K562 (cell line): ENCODE data around the gene CTDSPL. TPM values are rescaled to one million over a fixed set of nuclear protein-coding genes. Genes with fewer than 3 reads are reported as not detected.

ENCODE experiments used
- BACH1 ChIP-seq: fragments of 200-800 bp; sonication (Bioruptor generic); IDR thresholded peaks from 2 replicates; pipeline ENCODE4 v1.6.1; 2016; ENCODE audit warnings: missing genetic modification characterization, missing compliant biosample characterization
- CBFB ChIP-seq: sonication (generic); formaldehyde crosslinking; IDR thresholded peaks from 2 replicates; pipeline ENCODE4 v1.4.0; 2020; ENCODE audit warnings: mild to moderate bottlenecking, missing genetic modification reagents
- CHD2 ChIP-seq: IDR thresholded peaks from 2 replicates; pipeline ENCODE4 v1.6.1; 2011; ENCODE audit warnings: low read depth, low read length
- E2F5 ChIP-seq: sonication (generic); formaldehyde crosslinking; IDR thresholded peaks from 2 replicates; pipeline ENCODE4 v1.8.0; 2022; ENCODE audit warnings: mild to moderate bottlenecking, missing genetic modification reagents
- JUND ChIP-seq, 2 experiments: IDR thresholded peaks; 2 replicates in 1 of 2; 3 replicates in 1 of 2; pipeline ENCODE4 v1.6.1; 2011; ENCODE audit warnings: borderline replicate concordance in 2 of 2, low read depth in 2 of 2, low read length in 2 of 2, improper control_type of control experiment in 1 of 2, missing biosample characterization in 1 of 2, missing genetic modification characterization in 1 of 2, missing genetic modification reagents in 1 of 2
- MEIS2 ChIP-seq: fragments of 450-650 bp; IDR thresholded peaks from 2 replicates; pipeline ENCODE4 v1.6.1; 2014; ENCODE audit warnings: mild to moderate bottlenecking; ENCODE audit not compliant: partially characterized antibody
- SMARCE1 ChIP-seq: fragments of 450-650 bp; IDR thresholded peaks from 2 replicates; pipeline ENCODE4 v1.7.1; 2016; ENCODE audit warnings: mild to moderate bottlenecking
- SRSF9 ChIP-seq: fragments of 200-400 bp; formaldehyde crosslinking; IDR thresholded peaks from 2 replicates; pipeline ENCODE4 v1.6.1; 2017; ENCODE audit warnings: low read depth, low read length, borderline replicate concordance
- THAP12 ChIP-seq: fragments of 250-450 bp; sonication (Bioruptor Pico); IDR thresholded peaks from 2 replicates; pipeline ENCODE4 v1.9.0; 2021; ENCODE audit warnings: mild to moderate bottlenecking, inconsistent platforms
- ZNF277 ChIP-seq: fragments of 250-450 bp; sonication (Bioruptor Pico); IDR thresholded peaks from 2 replicates; pipeline ENCODE4 v1.8.0; 2022; ENCODE audit warnings: inconsistent platforms, mild to moderate bottlenecking, moderate library complexity, borderline replicate concordance
- ZNF407 ChIP-seq: fragments of 450-650 bp; IDR thresholded peaks from 2 replicates; pipeline ENCODE4 v1.6.1; 2016; ENCODE audit warnings: low read depth
- ZNF449 ChIP-seq: fragments of 250-450 bp; sonication (Bioruptor Pico); IDR thresholded peaks from 2 replicates; pipeline ENCODE4 v1.8.0; 2022; ENCODE audit warnings: moderate library complexity, mild to moderate bottlenecking, inconsistent platforms
- polyA plus RNA-seq, 8 experiments: library from polyadenylated mRNA; depleted of rRNA in 4 of 8; stranded (reverse) in 5 of 8; unstranded in 3 of 8; fragments of >200 nt; fragmentation: Nextera tagmentation in 2 of 8; fragmentation: Illumina TruSeq in 1 of 8; extraction: Ambion mirVana in 2 of 8; extraction: Trizol in 1 of 8; gene quantifications; 2 replicates each; pipeline versions ENCODE4 v1.2.1 to v1.2.3, GENCODE V29; 2011 to 2014; ENCODE audit warnings: inconsistent platforms in 1 of 8, missing spikeins in 1 of 8
- total RNA-seq, 7 experiments: library from RNA; depleted of rRNA in 6 of 7; stranded (reverse); fragments of >200 nt in 6 of 7; fragmentation: Illumina TruSeq in 2 of 7; extraction: Trizol in 2 of 7; gene quantifications; 2 replicates each; pipeline versions ENCODE4 v1.2.1 to v1.2.3, GENCODE V29; 2011 to 2021; ENCODE audit warnings: low replicate concordance in 1 of 7

CTDSPL gene
- total and polyA plus RNA-seq, 9 of the 15 experiments (the other 6 are each of a cell fraction or from before 2014, with no cell fraction given), result 5.1 to 19.3 (median 11.3) TPM

- peak; percentile 77 for TF ChIP-seq ZNF407
- no peak; the same call in none of the 2 replicates for TF ChIP-seq CBFB (CRISPR knock-in tag)
- no peak for TF ChIP-seq SRSF9
- no peak for TF ChIP-seq E2F5 (CRISPR knock-in tag)
- no peak for TF ChIP-seq BACH1 (tag)
- TF ChIP-seq MEIS2, result no peak
- no peak for TF ChIP-seq JUND (IDR thresholded peaks at IDR 0.05; ENCODE audit: borderline replicate concordance, low read depth, low read length)
- peak; percentile 38; the same call in 1 of the 3 replicates for TF ChIP-seq JUND (tag; IDR thresholded peaks at IDR 0.05; ENCODE audit: borderline replicate concordance, low read depth, low read length)
- peak; percentile 33; the same call in 1 of the 2 replicates for TF ChIP-seq SMARCE1
- no peak for TF ChIP-seq CHD2
- TF ChIP-seq ZNF449 (CRISPR knock-in tag), result no peak
- TF ChIP-seq THAP12 (CRISPR knock-in tag), result 0 out of 2 replicates have a peak, but pooled peaks have one; percentile 34
- TF ChIP-seq ZNF277 (CRISPR knock-in tag), result no peak
These were observed 158.1 kb downstream of the CTDSPL start (continued) for GRCh38 chr3:38019658-38020341.
